H9 (cell line): ENCODE results near the gene ST8SIA2. TPM values are rescaled to one million over a fixed set of nuclear protein-coding genes. Genes with fewer than 3 reads are reported as not detected.

Experiments
- DNase-seq: peaks from one replicate; pipeline ENCODE4 v3.0.0-alpha.2; 2017
- H2AFZ ChIP-seq: one replicate; pipeline ENCODE4 v1.6.1; 2013; ENCODE audit warnings: mild to moderate bottlenecking, low read length, control low read depth, moderate library complexity
- H2AK5ac ChIP-seq: 2 replicates; pipeline ENCODE4 v1.6.1; 2013; ENCODE audit warnings: low read length, control low read depth, mixed read lengths; ENCODE audit not compliant: insufficient read length
- H2BK120ac ChIP-seq: one replicate; pipeline ENCODE4 v1.6.1; 2013; ENCODE audit warnings: low read depth, mild to moderate bottlenecking, low read length, control low read depth, inconsistent platforms; ENCODE audit not compliant: poor library complexity, severe bottlenecking
- H2BK12ac ChIP-seq: 2 replicates; pipeline ENCODE4 v1.6.1; 2013; ENCODE audit warnings: low read length, control low read depth, mixed read lengths, low read depth; ENCODE audit not compliant: insufficient read length
- H2BK15ac ChIP-seq: 2 replicates; pipeline ENCODE4 v1.6.1; 2013; ENCODE audit warnings: low read depth, low read length, control low read depth
- H2BK20ac ChIP-seq: one replicate; pipeline ENCODE4 v1.6.1; 2013; ENCODE audit warnings: low read depth, mild to moderate bottlenecking, low read length, control low read depth, inconsistent platforms; ENCODE audit not compliant: poor library complexity, severe bottlenecking
- H2BK5ac ChIP-seq: 2 replicates; pipeline ENCODE4 v1.6.1; 2013; ENCODE audit warnings: low read length, control low read depth, mixed read lengths; ENCODE audit not compliant: insufficient read length
- H3K14ac ChIP-seq: 2 replicates; pipeline ENCODE4 v1.6.1; 2013; ENCODE audit warnings: low read length, control low read depth; ENCODE audit not compliant: insufficient read depth
- H3K18ac ChIP-seq: 2 replicates; pipeline ENCODE4 v1.6.1; 2013; ENCODE audit warnings: low read depth, mild to moderate bottlenecking, mixed read lengths, low read length, control low read depth; ENCODE audit not compliant: insufficient read length
- H3K23ac ChIP-seq: 2 replicates; pipeline ENCODE4 v1.6.1; 2013; ENCODE audit warnings: low read length, control low read depth, mixed read lengths, low read depth; ENCODE audit not compliant: insufficient read length
- H3K23me2 ChIP-seq: 2 replicates; pipeline ENCODE4 v1.6.1; 2013; ENCODE audit warnings: low read depth, mild to moderate bottlenecking, mixed read lengths, low read length, control low read depth; ENCODE audit not compliant: insufficient read length, poor library complexity, severe bottlenecking
- H3K27ac ChIP-seq: 2 replicates; pipeline ENCODE4 v1.5.1; 2013; ENCODE audit warnings: low read length, control low read depth, mixed read lengths, low read depth; ENCODE audit not compliant: insufficient read length
- H3K27me3 ChIP-seq: 2 replicates; pipeline ENCODE4 v1.6.1; 2013; ENCODE audit warnings: low read length, control low read depth, inconsistent platforms; ENCODE audit not compliant: insufficient read depth
- H3K4ac ChIP-seq: 2 replicates; pipeline ENCODE4 v1.6.1; 2013; ENCODE audit warnings: low read depth, mild to moderate bottlenecking, control low read depth, inconsistent platforms, low read length, moderate library complexity
- H3K4me1 ChIP-seq: 2 replicates; pipeline ENCODE4 v1.6.1; 2013; ENCODE audit warnings: low read length, control low read depth, inconsistent platforms; ENCODE audit not compliant: insufficient read depth
- H3K4me2 ChIP-seq: 2 replicates; pipeline ENCODE4 v1.6.1; 2013; ENCODE audit warnings: low read length, control low read depth, mixed read lengths; ENCODE audit not compliant: insufficient read length, insufficient read depth
- H3K56ac ChIP-seq: 2 replicates; pipeline ENCODE4 v1.6.1; 2013; ENCODE audit warnings: low read depth, mild to moderate bottlenecking, mixed read lengths, low read length, control low read depth; ENCODE audit not compliant: insufficient read length
- H3K79me1 ChIP-seq: 2 replicates; pipeline ENCODE4 v1.6.1; 2013; ENCODE audit warnings: low read depth, mild to moderate bottlenecking, moderate library complexity, low read length, control low read depth, inconsistent platforms; ENCODE audit not compliant: insufficient read depth, poor library complexity, severe bottlenecking
- H3K79me2 ChIP-seq: 2 replicates; pipeline ENCODE4 v1.6.1; 2013; ENCODE audit warnings: low read length, control low read depth, inconsistent platforms; ENCODE audit not compliant: insufficient read depth
- H3K9ac ChIP-seq: 2 replicates; pipeline ENCODE4 v1.6.1; 2013; ENCODE audit warnings: low read length, control low read depth, mixed read lengths; ENCODE audit not compliant: insufficient read length; ENCODE audit errors: extremely low read depth
- H3K9me3 ChIP-seq: one replicate; pipeline ENCODE4 v1.6.1; 2013; ENCODE audit warnings: low read depth, low read length, inconsistent platforms; ENCODE audit not compliant: control insufficient read depth
- H3T11ph ChIP-seq: one replicate; pipeline ENCODE4 v1.6.1; 2013; ENCODE audit warnings: mild to moderate bottlenecking, low read length, control low read depth, inconsistent platforms
- H4K20me1 ChIP-seq: one replicate; pipeline ENCODE4 v1.6.1; 2013; ENCODE audit not compliant: control insufficient read depth, insufficient read length, insufficient read depth
- H4K5ac ChIP-seq: 2 replicates; pipeline ENCODE4 v1.6.1; 2013; ENCODE audit warnings: low read depth, mild to moderate bottlenecking, mixed read lengths, low read length, control low read depth; ENCODE audit not compliant: insufficient read length
- H4K8ac ChIP-seq: replicated peaks from 2 replicates; pipeline ENCODE4 v1.6.1; 2013; ENCODE audit warnings: low read length, control low read depth, mixed read lengths, low read depth; ENCODE audit not compliant: insufficient read length
- H4K91ac ChIP-seq: 2 replicates; pipeline ENCODE4 v1.6.1; 2013; ENCODE audit warnings: low read depth, mild to moderate bottlenecking, moderate library complexity, mixed read lengths, low read length, control low read depth; ENCODE audit not compliant: insufficient read length
- H3K27ac Mint-ChIP-seq, 3 experiments: 2 replicates in 2 of 3; 3 replicates in 1 of 3; pipeline ENCODE4 v1.8.0; 2020 to 2021; ENCODE audit warnings: mixed read lengths in 3 of 3, mild to moderate bottlenecking in 1 of 3, moderate library complexity in 1 of 3
- H3K27me3 Mint-ChIP-seq: 2 replicates; pipeline ENCODE4 v1.8.0; 2021; ENCODE audit warnings: low read depth, mild to moderate bottlenecking, moderate library complexity, mixed read lengths
- H3K36me3 Mint-ChIP-seq, 3 experiments: 2 replicates in 2 of 3; 3 replicates in 1 of 3; pipeline ENCODE4 v1.8.0; 2020 to 2021; ENCODE audit warnings: low read depth in 3 of 3, mixed read lengths in 3 of 3; ENCODE audit not compliant: insufficient read depth in 1 of 3
- H3K4me1 Mint-ChIP-seq, 2 experiments: 2 replicates each; pipeline ENCODE4 v1.8.0; 2020; ENCODE audit warnings: mixed read lengths in 2 of 2
- H3K4me3 Mint-ChIP-seq, 2 experiments: 2 replicates in 1 of 2; 3 replicates in 1 of 2; pipeline ENCODE4 v1.8.0; 2020 to 2021; ENCODE audit warnings: mild to moderate bottlenecking in 2 of 2, mixed read lengths in 2 of 2, moderate library complexity in 1 of 2
- H3K9me3 Mint-ChIP-seq, 2 experiments: 2 replicates in 1 of 2; 3 replicates in 1 of 2; pipeline ENCODE4 v1.8.0; 2020; ENCODE audit warnings: mild to moderate bottlenecking in 2 of 2, mixed read lengths in 2 of 2, moderate library complexity in 1 of 2
- WGBS: extraction: QIAGEN DNeasy Blood & Tissue Kit; methylation state at CpG from one replicate; pipeline ENCODE4 v1.1.7; 2013; ENCODE audit warnings: missing lambda C conversion rate, low lambda C conversion rate, mixed read lengths; ENCODE audit not compliant: insufficient read length; ENCODE audit errors: extremely low coverage; 5-methylcytosine and 5-hydroxymethylcytosine counted together
- total RNA-seq: library from RNA; stranded (reverse); gene quantifications from 2 replicates; pipeline ENCODE4 v1.2.1, GENCODE V29; 2021
- TF ChIP-seq, protein P1 (sequence below): fragments of 200-600 bp; sonication (generic); conservative IDR thresholded peaks from 3 replicates; pipeline ENCODE4 v1.8.0; 2021; ENCODE audit warnings: antibody characterized with exemption, mild to moderate bottlenecking

The ST8SIA2 gene
- total RNA-seq, 1 experiment from 2014 or later: 1.8 TPM

DNA sequence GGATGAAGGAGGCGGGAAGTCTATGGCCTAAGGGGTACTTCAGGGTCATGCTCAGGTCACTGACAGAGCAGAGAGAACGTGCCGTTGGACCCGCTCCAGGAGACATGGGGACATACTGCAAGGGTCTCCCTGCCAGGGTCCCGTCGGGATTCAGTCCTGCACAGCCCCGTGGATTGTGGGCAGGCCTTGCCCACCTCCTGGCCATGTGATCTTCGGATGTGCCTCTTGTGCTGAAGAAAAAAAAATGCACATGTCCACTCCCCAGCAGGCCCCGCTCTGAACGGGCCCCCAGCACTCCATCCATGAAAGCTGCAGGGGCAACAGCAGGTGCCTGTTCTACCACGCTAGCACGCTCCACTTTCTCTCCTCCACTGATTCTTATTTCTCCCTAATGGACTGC, 22.9 kb downstream of the ST8SIA2 start:
- Histone ChIP-seq H2BK5ac (no peak overlapping the region), H3K27me3 (no peaks in the 10 kb centered on the region), H3K9me3 (no peaks in the 10 kb centered on the region), H2AFZ (no peak overlapping the region), H2BK120ac (no peak overlapping the region), H4K5ac (no peak overlapping the region), H3K4me1 (peaks cover 3% of the 10 kb centered on the region), H3K79me2 (no peaks in the 10 kb centered on the region), H2BK20ac (no peak overlapping the region), H3K18ac (no peak overlapping the region), H3K4ac (no peak overlapping the region), H3K23me2 (no peaks in the 10 kb centered on the region), H3K14ac (no peak overlapping the region), H3K79me1 (no peaks in the 10 kb centered on the region), H4K20me1 (no peaks in the 10 kb centered on the region), H3K27ac (no peak overlapping the region), H2AK5ac (no peak overlapping the region), H3K9ac (no peak overlapping the region), H2BK15ac (no peak overlapping the region), H3K56ac (no peak overlapping the region), H3K4me2 (no peak overlapping the region), H3K23ac (no peak overlapping the region), H4K91ac (no peak overlapping the region), H3T11ph (no peak overlapping the region), H4K8ac (no peak overlapping the region), H2BK12ac (no peak overlapping the region)
- Mint-ChIP-seq H3K9me3 (no peaks in the 10 kb centered on the region), H3K27ac (no peak overlapping the region), H3K36me3 (no peaks in the 10 kb centered on the region), H3K4me3 (no peak overlapping the region), H3K27me3 (peaks cover 49% of the 10 kb centered on the region), H3K4me1 (peaks cover 30 to 43% of the 10 kb centered on the region in 2 experiments)
- TF ChIP-seq, protein P1, sequence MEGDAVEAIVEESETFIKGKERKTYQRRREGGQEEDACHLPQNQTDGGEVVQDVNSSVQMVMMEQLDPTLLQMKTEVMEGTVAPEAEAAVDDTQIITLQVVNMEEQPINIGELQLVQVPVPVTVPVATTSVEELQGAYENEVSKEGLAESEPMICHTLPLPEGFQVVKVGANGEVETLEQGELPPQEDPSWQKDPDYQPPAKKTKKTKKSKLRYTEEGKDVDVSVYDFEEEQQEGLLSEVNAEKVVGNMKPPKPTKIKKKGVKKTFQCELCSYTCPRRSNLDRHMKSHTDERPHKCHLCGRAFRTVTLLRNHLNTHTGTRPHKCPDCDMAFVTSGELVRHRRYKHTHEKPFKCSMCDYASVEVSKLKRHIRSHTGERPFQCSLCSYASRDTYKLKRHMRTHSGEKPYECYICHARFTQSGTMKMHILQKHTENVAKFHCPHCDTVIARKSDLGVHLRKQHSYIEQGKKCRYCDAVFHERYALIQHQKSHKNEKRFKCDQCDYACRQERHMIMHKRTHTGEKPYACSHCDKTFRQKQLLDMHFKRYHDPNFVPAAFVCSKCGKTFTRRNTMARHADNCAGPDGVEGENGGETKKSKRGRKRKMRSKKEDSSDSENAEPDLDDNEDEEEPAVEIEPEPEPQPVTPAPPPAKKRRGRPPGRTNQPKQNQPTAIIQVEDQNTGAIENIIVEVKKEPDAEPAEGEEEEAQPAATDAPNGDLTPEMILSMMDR: no peak
- WGBS: no CpG with 5 or more reads among the region's 12 CpGs
- no peak for DNase-seq
